Panc1 (cell line): ENCODE data around the gene ACCSL.

Experiments
- CTCF ChIP-seq: fragments of 450-650 bp; IDR thresholded peaks from 2 replicates; pipeline ENCODE4 v1.5.1; 2017; ENCODE audit warnings: mild to moderate bottlenecking
- POLR2AphosphoS5 ChIP-seq: IDR thresholded peaks from 2 replicates; pipeline ENCODE4 v1.6.1; 2012; ENCODE audit warnings: mild to moderate bottlenecking, low read depth, low read length, moderate library complexity
- REST ChIP-seq, 2 experiments: IDR thresholded peaks; 2 replicates each; pipeline ENCODE4 v1.6.1; 2011 to 2012; ENCODE audit warnings: low read depth in 2 of 2, control low read depth in 1 of 2, low read length in 1 of 2, mild to moderate bottlenecking in 1 of 2, moderate library complexity in 1 of 2; ENCODE audit not compliant: insufficient read depth in 1 of 2
- SIN3A ChIP-seq: IDR thresholded peaks from 2 replicates; pipeline ENCODE4 v1.6.1; 2012; ENCODE audit warnings: low read depth, mild to moderate bottlenecking, low read length, moderate library complexity, borderline replicate concordance; ENCODE audit not compliant: insufficient read depth
- TCF7L2 ChIP-seq: IDR thresholded peaks from 2 replicates; pipeline ENCODE4 v1.6.1; 2011; ENCODE audit warnings: mild to moderate bottlenecking, low read depth, low read length, inconsistent platforms

GRCh38 chr11:44047931-44048431 is at the start of gene ACCSL:
- TF ChIP-seq CTCF = no peak
- no peak for TF ChIP-seq POLR2AphosphoS5
- TF ChIP-seq REST (IDR thresholded peaks at IDR 0.05; ENCODE audit: insufficient read depth in 1 of 2, low read depth in 2 of 2, low read length in 1 of 2) = no peak
- TF ChIP-seq TCF7L2 = no peak
- TF ChIP-seq SIN3A = no peak
